A673 (cell line): ENCODE data around the gene FOXN4. TPM values are rescaled to one million over a fixed set of nuclear protein-coding genes. Genes with fewer than 3 reads are reported as not detected.

ENCODE experiments used
- BruUV-seq: library from RNA; stranded (reverse); fragments of 400-500 nt; replicated peaks from 2 replicates; lab custom pipeline; 2021; lab: Mats Ljungman, UMichigan
- CTCF ChIA-PET: fragments of 300-600 bp; sonication (Branson Sonifier 250); formaldehyde crosslinking; loops from one replicate; lab custom pipeline; 2022; ENCODE audit warnings: antibody characterized with exemption; lab: Charles Lee
- POLR2A ChIA-PET: fragments of 300-600 bp; sonication (Branson Sonifier 250); formaldehyde crosslinking; loops from one replicate; lab custom pipeline; 2022; ENCODE audit warnings: antibody characterized with exemption; ENCODE audit not compliant: low non-redundant PET; lab: Charles Lee
- DNase-seq: peaks from one replicate; pipeline ENCODE4 v3.0.0-alpha.2; 2015; ENCODE audit warnings: low spot score
- H3K27ac ChIP-seq: fragments of 200-600 bp; sonication (generic); 2 replicates; pipeline ENCODE4 v1.5.1; 2016; ENCODE audit warnings: mixed run types, low read depth, mild to moderate bottlenecking, mixed read lengths, antibody characterized with exemption, low read length; ENCODE audit not compliant: poor library complexity, severe bottlenecking
- H3K27me3 ChIP-seq: fragments of 200-600 bp; sonication (generic); replicated peaks from 2 replicates; pipeline ENCODE4 v1.6.1; 2017; ENCODE audit warnings: mixed run types, low read depth, mild to moderate bottlenecking, mixed read lengths, antibody characterized with exemption, low read length; ENCODE audit not compliant: insufficient read depth, poor library complexity
- H3K36me3 ChIP-seq: fragments of 200-600 bp; sonication (generic); 2 replicates; pipeline ENCODE4 v1.6.1; 2016; ENCODE audit warnings: mixed run types, mild to moderate bottlenecking, mixed read lengths, antibody characterized with exemption, low read length; ENCODE audit not compliant: insufficient read depth, poor library complexity, severe bottlenecking
- H3K4me1 ChIP-seq: fragments of 200-600 bp; sonication (generic); 2 replicates; pipeline ENCODE4 v1.6.1; 2017; ENCODE audit warnings: mixed run types, mild to moderate bottlenecking, mixed read lengths, antibody characterized with exemption, low read length; ENCODE audit not compliant: insufficient read depth, poor library complexity, severe bottlenecking
- H3K4me3 ChIP-seq: fragments of 200-600 bp; sonication (generic); 2 replicates; pipeline ENCODE4 v1.5.1; 2016; ENCODE audit warnings: low read depth, mixed run types, mild to moderate bottlenecking, mixed read lengths, low read length; ENCODE audit not compliant: poor library complexity, severe bottlenecking
- H3K9me3 ChIP-seq: fragments of 200-600 bp; sonication (generic); 2 replicates; pipeline ENCODE4 v1.6.1; 2016; ENCODE audit warnings: mixed run types, low read depth, mild to moderate bottlenecking, mixed read lengths, antibody characterized with exemption, low read length; ENCODE audit not compliant: poor library complexity, severe bottlenecking
- EZH2 ChIP-seq: fragments of 200-600 bp; sonication (generic); IDR thresholded peaks from 2 replicates; pipeline ENCODE4 v1.6.1; 2017; ENCODE audit warnings: borderline replicate concordance, low read depth, mild to moderate bottlenecking, mixed read lengths, antibody characterized with exemption, low read length; ENCODE audit not compliant: poor library complexity, severe bottlenecking
- intact Hi-C: fragments of 100-400 bp; cut with micrococcal nuclease; formaldehyde crosslinking; loops from one replicate; pipeline ENCODE4 v1.10.0; 2022; ENCODE audit not compliant: unreplicated experiment
- total RNA-seq: library from RNA; stranded (reverse); gene quantifications from 2 replicates; pipeline ENCODE4 v1.2.3, GENCODE V29; 2021
- TF ChIP-seq, protein P1 (sequence below): fragments of 300-800, 200-600 bp; sonication (generic); conservative IDR thresholded peaks from 2 replicates; pipeline ENCODE4 v1.5.1; 2017; ENCODE audit warnings: low read depth, mild to moderate bottlenecking, antibody characterized with exemption, low read length, moderate library complexity, mixed read lengths

Gene FOXN4
- total RNA-seq, 1 experiment from 2014 or later = not detected

DNA sequence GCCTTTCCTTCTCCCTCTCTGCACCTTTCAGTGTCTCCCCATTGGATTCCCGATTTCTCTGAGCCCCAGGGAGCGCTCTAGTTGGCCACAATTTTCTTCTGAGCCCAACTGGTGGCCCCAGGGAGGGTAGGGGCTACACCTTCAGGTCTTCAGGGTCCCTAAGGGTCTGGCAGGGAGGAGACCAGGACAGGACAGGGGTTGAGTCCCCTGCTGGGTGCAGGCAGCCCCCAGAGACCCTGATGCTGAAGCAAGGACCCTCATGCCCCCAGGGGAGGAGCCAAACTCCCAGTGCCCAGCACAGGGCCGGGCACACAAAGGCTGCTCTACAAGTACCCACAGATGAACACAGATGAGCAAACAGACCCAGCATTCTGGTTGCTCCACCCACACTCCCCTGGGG, 12.7 kb downstream of the FOXN4 start:
- H3K36me3 ChIP-seq = no peaks in the 10 kb centered on the region
- no peak overlapping the region for H3K27ac ChIP-seq
- intact Hi-C loops = no loop called here
- CTCF ChIA-PET = no interaction called here
- POLR2A ChIA-PET = no interaction called here
- H3K4me1 ChIP-seq = peaks cover 6% of the 10 kb centered on the region
- DNase-seq = no peak
- TF ChIP-seq, protein P1, sequence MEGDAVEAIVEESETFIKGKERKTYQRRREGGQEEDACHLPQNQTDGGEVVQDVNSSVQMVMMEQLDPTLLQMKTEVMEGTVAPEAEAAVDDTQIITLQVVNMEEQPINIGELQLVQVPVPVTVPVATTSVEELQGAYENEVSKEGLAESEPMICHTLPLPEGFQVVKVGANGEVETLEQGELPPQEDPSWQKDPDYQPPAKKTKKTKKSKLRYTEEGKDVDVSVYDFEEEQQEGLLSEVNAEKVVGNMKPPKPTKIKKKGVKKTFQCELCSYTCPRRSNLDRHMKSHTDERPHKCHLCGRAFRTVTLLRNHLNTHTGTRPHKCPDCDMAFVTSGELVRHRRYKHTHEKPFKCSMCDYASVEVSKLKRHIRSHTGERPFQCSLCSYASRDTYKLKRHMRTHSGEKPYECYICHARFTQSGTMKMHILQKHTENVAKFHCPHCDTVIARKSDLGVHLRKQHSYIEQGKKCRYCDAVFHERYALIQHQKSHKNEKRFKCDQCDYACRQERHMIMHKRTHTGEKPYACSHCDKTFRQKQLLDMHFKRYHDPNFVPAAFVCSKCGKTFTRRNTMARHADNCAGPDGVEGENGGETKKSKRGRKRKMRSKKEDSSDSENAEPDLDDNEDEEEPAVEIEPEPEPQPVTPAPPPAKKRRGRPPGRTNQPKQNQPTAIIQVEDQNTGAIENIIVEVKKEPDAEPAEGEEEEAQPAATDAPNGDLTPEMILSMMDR = no peak
- TF ChIP-seq EZH2 = no peak
- H3K9me3 ChIP-seq = no peaks in the 10 kb centered on the region
- no TSS peak for BruUV-seq
- H3K27me3 ChIP-seq = no peaks in the 10 kb centered on the region
- H3K4me3 ChIP-seq = no peak overlapping the region

DNA sequence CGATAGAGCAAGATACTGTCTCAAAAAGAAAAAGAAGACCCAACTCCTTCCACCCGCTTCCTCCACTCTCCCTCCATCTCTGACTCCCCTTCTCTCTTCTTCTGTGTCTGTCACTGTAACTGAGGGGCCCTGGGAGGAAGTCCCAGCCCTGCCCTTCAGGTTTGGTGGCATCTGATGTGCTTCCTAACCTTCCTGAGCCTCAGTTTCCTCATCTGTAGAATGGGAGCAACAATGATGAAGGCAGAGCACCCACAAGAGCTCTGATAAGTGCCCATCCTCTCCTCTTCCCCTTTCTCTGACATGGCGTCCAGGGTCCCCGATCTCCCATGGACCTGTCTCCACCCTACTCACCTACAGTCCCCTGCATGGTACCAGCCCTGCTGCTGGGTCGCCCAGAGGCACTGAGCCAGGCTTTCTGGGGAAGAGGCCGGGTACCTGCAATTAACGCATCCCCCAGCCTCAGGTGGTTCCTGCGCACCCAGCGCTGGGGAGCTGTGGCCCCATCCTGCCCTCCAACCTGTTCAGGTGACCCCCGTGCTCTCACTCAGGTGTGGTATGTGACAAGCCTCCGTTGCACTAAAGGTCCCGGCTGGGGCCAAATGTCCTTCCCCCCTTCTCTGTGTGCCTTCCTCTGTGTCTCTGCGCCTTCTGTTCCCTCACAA, 13.2 kb downstream of the FOXN4 start:
- no peaks in the 10 kb centered on the region for H3K27me3 ChIP-seq
- ChIA-PET POLR2A (no interaction called here), CTCF (no interaction called here)
- TF ChIP-seq, protein P1 = no peak
- no peak for TF ChIP-seq EZH2
- H3K4me3 ChIP-seq = no peak overlapping the region
- no peaks in the 10 kb centered on the region for H3K9me3 ChIP-seq
- H3K36me3 ChIP-seq = no peaks in the 10 kb centered on the region
- intact Hi-C loops = no loop called here
- H3K27ac ChIP-seq = no peak overlapping the region
- no peak for DNase-seq
- peaks cover 11% of the 10 kb centered on the region for H3K4me1 ChIP-seq
- BruUV-seq = no TSS peak

DNA sequence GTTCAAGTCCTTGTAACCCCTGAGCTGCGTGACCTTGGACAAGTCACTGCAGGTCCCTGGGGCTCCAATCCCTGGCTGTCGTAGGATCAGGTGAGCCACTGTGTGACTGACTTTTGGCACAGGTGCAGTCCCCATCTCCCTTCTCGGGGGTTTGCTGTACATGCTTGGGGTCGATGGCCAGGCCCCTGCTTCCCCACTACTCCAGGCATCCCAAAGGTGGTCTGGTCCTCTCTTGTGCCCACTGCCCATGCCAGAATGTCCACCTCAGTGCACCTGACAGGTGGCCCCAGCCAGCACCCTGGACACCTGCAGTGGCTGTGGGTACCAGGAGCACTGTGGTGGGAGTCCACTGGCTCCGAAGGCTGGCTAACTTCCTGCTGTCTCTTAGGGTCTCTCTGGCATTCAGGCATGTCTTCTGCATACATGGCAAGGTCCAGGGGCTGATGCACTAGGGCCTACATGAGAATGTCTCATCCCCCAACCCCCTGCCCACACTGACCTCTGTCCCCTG, 14.7 kb downstream of the FOXN4 start:
- TF ChIP-seq, protein P1 = no peak
- TF ChIP-seq EZH2 = no peak
- peaks cover 11% of the 10 kb centered on the region for H3K4me1 ChIP-seq
- DNase-seq = no peak
- intact Hi-C loops = no loop called here
- no peak overlapping the region for H3K4me3 ChIP-seq
- no peaks in the 10 kb centered on the region for H3K36me3 ChIP-seq
- no peaks in the 10 kb centered on the region for H3K27me3 ChIP-seq
- ChIA-PET CTCF (no interaction called here), POLR2A (no interaction called here)
- H3K9me3 ChIP-seq = no peaks in the 10 kb centered on the region
- no peak overlapping the region for H3K27ac ChIP-seq
- BruUV-seq = no TSS peak
